ENCODE measurements around the gene PLCD1.
A peak's percentile ranks its signal among the peaks of the same experiment; 100 is the strongest.

PLCD1 gene

DNA sequence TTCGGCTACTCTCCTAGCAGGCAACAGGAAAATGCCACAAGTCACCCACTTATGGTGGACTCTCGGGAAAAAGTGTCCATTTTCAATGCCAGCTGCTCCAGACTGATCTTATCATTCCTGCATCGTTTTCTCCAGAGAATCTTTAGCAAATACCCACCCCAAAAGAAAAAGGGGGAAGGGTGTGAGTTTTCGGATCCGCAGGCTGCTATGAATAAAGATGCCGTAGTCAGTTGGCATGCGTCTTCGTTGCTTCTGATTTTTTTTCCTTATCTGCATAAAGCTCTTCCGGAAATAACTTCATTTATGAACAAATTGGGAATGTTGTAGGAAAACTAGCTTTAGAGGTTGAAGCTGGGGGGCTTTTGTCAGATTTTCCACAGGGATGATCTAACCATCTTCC, 61.2 kb downstream of the PLCD1 start:
- no peak for FAIRE-seq

DNA sequence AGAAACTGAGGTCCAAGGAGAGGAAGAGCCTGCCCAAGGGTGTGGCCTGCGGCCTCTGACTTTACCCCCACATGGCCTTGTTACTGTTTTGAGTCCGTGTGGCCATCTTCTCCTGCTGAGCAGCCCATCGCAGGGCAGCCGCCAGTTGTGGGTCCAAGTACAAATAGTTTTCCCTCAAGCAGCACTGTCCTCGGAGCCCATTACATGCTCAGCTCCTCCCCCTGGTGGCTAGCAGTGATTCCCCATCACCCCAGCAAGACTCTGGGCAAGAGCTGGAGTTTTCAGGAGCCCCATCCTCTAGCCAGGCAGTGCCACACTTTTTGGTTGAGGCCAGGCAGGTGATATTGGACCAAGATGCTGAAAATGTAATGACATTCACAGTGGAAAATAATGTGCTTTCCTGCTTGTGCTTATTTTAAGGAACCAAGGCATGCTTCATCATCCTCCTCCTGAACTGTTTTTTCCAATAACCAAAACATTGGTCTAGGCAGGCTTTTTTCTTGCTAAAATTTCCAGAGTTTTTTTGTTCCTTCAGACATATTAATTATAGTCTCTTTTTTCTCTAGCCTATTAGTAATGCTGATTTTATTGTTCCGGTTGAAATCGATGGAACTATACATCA, 62.1 kb downstream of the PLCD1 start:
- DNase-seq (ENCODE audit: low spot score) (peak; percentile 66), FAIRE-seq (no peak)

More for the DNA sequence above, 61.2 kb downstream of the PLCD1 start:
- DNase-seq (ENCODE audit: low spot score): no peak

DNA sequence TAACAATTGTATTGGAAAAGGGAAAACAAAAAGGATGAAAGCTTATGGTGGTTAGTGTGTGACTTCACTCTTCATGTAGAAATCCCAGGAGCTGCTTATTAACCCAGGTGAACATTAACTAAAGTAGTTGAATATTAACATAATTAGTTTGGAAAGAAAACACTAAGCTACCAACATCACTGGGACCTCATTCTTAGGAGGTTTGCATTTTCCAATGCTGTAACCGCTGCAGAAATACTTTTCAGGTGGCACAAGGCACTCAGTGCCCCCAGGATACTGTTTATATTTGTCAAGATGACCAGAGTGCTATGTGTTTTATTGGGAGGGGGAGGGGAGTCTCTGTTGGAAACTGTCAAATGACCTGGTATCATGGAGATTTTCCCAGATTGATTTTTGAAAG, 64.7 kb downstream of the PLCD1 start:
- DNase-seq (ENCODE audit: low spot score) (no peak), FAIRE-seq (no peak)

DNA sequence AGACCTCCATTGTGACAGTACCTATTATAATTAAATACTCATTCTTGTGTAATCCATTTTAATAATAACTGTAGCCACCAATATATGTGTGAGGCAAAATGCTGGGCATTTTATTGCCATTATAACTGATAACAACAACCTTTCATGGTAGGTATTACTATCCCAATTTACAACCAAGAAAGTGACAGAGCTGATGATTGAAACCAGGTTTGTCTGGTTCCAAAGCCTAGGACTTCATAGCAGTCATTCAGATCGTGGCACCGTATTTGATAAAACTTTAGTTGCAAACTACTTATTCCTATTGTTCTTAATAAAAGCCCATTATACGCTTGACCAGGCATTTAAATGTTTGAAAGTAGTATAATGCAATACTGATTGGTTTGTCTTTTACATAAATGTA, 65.3 kb downstream of the PLCD1 start:
- FAIRE-seq: no peak

DNA sequence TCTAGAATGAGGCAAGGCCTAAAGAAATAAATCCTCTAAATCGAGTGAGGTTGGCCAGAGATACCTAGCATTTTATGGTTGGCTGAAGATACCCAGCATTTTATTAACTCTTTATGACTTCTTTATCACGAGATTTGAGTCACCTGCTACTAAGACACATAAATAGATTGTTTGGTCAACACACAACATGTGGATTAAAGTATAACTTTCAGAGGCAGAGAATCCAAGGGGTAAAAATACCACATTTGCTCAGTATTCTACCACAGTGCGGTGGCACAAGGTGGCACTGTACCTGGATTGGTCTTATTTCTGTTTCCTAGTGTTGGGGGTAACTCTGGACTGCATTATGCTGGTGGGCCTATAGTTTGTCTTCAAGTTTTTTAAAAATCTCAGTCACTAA, 65.8 kb downstream of the PLCD1 start:
- DNase-seq (ENCODE audit: low spot score) (no peak), FAIRE-seq (no peak)

More for the DNA sequence above, 65.3 kb downstream of the PLCD1 start:
- DNase-seq (ENCODE audit: low spot score): no peak

DNA sequence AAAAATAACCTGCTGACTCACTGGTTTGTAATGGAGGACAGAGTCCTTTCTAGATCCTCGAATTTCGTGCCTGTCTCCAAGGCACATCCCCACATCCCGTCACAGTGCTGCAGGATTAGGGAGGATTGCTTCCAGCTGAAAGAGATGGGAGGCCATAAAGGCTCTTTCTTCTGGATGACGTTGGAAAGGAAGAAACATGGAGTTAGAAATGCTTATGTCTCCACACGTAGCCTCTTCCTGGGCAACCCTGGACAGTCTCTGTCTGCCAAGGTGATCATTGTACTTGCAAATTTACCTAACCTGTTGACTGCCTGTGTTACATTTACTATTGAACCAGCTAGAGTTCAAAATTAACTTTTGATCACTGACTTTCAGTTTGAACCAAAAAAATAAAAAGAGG, 66.4 kb downstream of the PLCD1 start:
- FAIRE-seq (no peak), DNase-seq (ENCODE audit: low spot score) (no peak)

DNA sequence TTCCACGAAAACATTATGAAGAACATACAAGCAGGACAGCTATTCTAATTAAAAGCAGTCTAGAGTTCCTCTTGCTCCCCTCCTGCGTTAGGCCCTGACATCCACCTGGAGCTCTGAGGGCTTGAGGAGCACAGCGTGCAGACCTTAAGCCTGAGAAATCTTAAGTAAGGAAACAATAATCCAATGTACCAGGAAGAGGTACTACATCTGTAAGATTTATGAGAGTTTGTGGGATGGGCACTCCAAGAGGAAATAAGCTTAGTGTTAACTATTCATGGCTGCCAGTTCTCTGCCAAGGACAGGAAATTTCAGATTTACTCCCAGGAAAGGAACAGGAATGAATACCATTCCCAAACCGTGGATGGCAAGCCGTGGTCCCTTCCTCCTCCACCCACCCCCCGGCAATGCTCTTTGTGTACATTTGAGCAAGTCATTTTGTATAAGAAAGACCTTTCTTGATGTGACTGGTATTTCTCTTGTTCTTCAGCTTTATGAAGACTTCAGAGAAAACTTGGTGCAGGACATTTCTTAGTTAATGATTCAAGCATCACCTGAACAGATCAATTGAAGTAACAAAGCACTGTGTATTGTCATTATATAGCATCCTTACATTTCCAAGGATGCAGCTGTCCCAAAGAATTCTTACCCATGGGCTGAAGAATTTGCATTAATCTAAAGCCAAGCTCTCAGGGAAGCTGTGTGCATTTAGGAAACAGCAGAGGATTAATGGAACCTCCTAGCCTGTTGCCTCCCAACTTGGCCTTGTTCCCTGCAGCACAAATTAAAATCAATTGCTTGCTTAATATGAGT, 67.6 kb downstream of the PLCD1 start:
- DNase-seq (ENCODE audit: low spot score) (no peak), FAIRE-seq (no peak)

DNA sequence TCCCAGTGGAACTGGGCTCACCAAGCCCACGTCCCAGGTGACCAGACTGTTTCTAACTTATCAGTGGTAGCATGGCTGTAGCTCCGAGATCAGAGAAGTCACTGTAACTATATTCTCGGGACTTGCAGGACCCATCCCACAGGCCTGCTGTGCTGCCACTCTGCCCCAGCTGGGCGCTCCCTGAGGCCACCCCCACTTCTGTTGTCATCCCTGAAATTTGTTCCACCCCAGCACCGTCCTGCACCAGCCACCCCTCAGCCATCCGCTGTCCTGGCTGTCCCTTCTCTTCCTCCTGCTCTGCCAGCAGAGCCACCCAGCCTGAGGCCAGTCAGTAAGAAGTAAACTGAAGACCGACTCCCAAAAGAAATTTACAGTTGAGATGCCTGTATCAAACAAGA, 71.9 kb downstream of the PLCD1 start:
- FAIRE-seq: no peak
- no peak for DNase-seq (ENCODE audit: low spot score)
